Suppressor macrophage treated with lipopolysaccharide for 4 hours (primary cell): ENCODE measurements around the gene ROBO1.

Source experiments
- DNase-seq: peaks from one replicate; pipeline ENCODE4 v3.0.0-alpha.2; 2020

ROBO1 gene

GRCh38 chr3:79002465-79003372, 765.1 kb downstream of the ROBO1 start:
- DNase-seq = no peak

GRCh38 chr3:79001255-79001654, 766.5 kb downstream of the ROBO1 start:
- no peak for DNase-seq

GRCh38 chr3:78999139-78999538, 768.7 kb downstream of the ROBO1 start:
- no peak for DNase-seq

- no peak for DNase-seq
These were observed 772.7 kb downstream of the ROBO1 start for GRCh38 chr3:78995087-78995486.

GRCh38 chr3:78994174-78995027, 773.4 kb downstream of the ROBO1 start:
- no peak for DNase-seq

GRCh38 chr3:78993375-78993774, 774.4 kb downstream of the ROBO1 start:
- no peak for DNase-seq

GRCh38 chr3:78992830-78993229, 775.0 kb downstream of the ROBO1 start:
- no peak for DNase-seq

- DNase-seq = no peak
These were observed 775.4 kb downstream of the ROBO1 start for GRCh38 chr3:78992400-78992799.

- no peak for DNase-seq
These were observed 776.1 kb downstream of the ROBO1 start for GRCh38 chr3:78991656-78992055.

GRCh38 chr3:78990156-78990555, 777.6 kb downstream of the ROBO1 start:
- no peak for DNase-seq

GRCh38 chr3:78988324-78988723, 779.5 kb downstream of the ROBO1 start:
- no peak for DNase-seq

GRCh38 chr3:78986416-78987101, 781.2 kb downstream of the ROBO1 start:
- DNase-seq = no peak

GRCh38 chr3:78985981-78986380, 781.8 kb downstream of the ROBO1 start:
- no peak for DNase-seq

- DNase-seq = no peak
These were observed 788.8 kb downstream of the ROBO1 start for GRCh38 chr3:78979028-78979427.

- no peak for DNase-seq
These were observed 789.8 kb downstream of the ROBO1 start for GRCh38 chr3:78978037-78978436.

- no peak for DNase-seq
These were observed 790.7 kb downstream of the ROBO1 start for GRCh38 chr3:78977073-78977472.

GRCh38 chr3:78976200-78976599, 791.6 kb downstream of the ROBO1 start:
- DNase-seq = no peak

GRCh38 chr3:78974181-78974790, 793.5 kb downstream of the ROBO1 start:
- DNase-seq = no peak

GRCh38 chr3:78972617-78973301, 795.0 kb downstream of the ROBO1 start:
- no peak for DNase-seq

- no peak for DNase-seq
These were observed 797.1 kb downstream of the ROBO1 start for GRCh38 chr3:78970656-78971055.

GRCh38 chr3:78969483-78969882, 798.3 kb downstream of the ROBO1 start:
- no peak for DNase-seq

- DNase-seq = no peak
These were observed 800.7 kb downstream of the ROBO1 start for GRCh38 chr3:78967061-78967460.
